ENCODE results near the gene ZNF532.
"Not testable (repeated sequence)": the region's sequence is repeated elsewhere in the genome, so short reads cannot be mapped to it uniquely, and the experiment has no call there.

Gene ZNF532

DNA sequence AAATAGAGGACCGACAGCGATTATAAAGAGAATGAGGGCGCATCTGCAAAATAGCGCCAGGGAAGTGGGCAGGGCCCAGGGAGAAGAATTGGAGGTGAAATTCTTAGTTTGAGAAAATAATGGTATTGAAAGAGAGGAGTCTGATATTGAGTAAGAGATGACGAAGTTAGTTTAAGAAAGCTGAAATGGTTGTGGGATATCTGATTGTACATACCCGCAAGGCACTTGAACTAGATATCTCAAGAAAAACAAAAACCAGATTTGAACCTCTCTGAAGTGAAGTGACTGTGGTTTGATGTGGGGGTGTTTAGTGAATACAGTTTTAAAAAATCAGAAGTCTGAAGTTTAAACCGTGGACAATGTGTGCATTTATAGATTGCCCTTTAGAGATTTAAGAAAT is 38.9 kb downstream of the ZNF532 start:
- no peak for DNase-seq

DNA sequence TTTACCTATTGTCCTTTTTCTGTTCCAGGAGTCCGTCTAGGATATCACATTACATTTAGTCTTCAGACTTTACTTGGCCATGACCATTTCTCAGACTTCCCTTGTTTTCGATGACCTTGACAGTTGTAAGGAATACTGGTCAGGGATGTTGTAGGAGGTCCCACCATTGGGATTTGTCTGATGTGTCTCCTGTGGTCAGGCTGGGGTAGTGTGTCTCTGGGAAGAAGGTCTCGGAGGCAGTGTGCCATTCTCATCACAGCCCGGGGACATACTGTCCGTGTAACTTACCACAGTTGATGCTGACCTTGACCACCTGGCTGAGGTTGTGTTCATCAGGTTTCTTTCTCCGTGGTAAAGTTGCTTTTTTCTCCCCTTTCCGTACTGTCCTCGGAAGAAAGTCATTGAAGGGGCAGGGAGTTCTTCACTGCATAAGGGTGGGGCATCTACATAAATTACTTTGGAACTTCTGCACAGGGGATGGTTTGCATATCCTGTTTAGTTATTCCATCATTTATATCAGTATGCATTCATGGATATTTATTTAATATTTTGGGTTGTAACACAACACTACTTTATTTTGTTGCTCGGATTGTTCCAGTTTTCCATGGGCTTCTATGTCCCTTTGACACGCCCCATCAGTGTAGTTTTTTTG is 41.2 kb downstream of the ZNF532 start:
- no peak for DNase-seq

DNA sequence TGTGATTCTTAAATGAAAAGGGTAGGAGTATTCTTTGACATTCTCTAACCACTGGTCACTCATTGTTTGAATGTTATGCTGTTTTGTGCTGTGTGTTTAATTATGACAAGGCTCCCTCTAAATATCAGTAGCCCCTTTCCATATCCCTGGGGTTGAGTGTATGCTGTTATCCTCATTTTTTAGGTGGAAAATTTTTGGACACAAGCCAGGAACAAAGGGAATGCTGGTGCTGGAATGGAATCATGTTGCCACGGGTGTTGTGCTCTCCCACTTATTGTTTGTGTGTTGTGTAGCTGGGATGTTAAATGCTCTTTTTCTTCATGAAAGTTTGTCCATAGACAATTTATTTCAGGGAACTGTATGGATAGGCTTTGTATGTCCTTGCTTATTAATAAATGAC is 43.3 kb downstream of the ZNF532 start:
- DNase-seq = no peak

DNA sequence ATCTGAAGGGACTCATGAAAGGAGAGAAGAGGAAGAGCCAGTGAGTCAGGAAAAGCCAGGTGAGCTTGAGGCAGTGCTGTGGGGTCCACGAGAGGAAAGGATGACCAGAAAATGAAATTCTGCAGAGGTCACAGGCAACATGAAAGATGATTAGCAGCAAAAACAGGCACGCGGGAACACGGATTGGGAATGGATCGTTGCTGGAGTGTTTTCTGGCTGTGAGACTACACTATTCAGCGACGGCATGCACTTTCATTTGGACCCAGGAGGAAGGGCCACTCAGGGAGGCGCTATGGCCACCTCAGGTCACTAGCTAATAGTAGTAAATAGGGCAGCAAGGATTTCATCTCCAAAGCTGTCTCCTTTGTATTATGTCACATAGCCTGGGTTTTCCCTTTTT is 44.8 kb downstream of the ZNF532 start:
- no peak for DNase-seq

DNA sequence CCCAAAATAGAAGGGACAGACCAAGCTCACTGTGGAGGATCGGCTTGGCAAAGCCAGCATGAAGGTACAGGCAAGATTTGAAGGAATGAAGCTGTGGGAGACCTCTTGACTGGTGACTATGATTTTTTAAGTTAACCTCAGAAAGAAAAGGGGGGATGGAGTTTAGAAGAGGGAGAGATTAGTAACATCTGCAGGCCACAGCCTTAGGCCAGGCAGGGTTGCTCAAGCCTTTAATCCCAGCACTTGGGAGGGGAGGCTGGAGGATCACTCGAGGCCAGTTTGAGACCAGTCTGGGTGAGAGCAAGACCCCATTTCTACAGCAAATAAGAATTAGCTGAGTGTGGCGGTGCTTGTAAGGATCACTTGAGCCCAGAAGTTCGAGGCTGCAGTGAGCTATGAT is 46.6 kb downstream of the ZNF532 start:
- no peak for DNase-seq

DNA sequence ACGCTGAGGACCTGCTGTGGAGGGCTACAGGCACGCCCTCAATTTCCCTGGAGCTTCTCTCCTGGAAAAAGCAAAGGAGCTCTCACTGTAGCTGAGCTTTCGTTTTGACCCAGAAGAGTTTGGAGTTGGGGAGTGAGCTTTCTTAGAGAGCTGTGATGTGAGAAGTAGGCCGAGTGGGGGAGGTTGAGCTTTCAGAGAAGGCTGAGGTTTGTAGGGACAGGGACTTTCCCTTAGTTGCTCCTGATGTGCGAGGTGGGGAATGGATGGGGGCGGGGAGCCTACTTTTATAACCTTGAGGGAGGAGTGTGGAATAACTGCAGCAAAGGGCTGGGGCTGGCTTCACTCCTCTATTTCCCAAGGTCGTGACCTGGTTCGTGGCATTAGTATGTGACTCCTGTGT is 47.1 kb downstream of the ZNF532 start:
- no peak for DNase-seq

DNA sequence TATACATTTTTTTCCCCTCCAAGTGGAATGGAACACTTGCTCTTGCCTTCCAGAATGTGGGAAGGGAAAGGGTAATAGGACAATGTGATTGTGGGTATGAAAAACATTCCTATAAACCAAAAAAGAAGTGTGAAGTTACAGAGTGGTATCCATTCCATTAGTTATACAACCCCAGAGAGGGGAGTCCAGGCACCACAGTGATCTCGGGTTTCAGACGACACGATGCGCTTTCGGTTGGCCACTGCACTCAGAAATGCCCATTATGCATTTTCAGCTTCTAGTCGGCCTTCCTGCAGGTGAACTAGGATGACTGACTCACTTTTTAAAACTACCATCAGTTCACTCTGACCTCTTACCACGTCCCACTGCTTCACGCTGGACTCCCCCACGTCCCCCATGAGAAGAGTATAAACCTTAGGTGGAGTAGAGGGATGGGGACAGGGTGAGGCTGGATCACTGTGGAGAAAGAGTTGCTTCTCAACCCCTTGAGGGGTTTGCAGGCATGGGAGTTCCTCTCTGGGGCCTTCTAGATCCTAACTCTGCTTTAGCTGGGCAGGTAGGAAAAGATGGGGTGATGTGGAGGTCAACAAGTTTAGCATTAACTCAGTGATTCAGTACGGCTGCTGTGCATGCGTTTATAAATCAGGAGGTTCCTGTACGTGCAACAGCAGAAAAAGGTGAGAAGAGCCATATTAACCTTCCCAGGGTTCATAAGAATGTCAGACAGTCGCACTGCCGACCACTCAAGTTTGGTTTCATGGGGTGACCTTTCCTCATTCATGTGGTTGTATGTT is 50.5 kb downstream of the ZNF532 start:
- no peak for DNase-seq

DNA sequence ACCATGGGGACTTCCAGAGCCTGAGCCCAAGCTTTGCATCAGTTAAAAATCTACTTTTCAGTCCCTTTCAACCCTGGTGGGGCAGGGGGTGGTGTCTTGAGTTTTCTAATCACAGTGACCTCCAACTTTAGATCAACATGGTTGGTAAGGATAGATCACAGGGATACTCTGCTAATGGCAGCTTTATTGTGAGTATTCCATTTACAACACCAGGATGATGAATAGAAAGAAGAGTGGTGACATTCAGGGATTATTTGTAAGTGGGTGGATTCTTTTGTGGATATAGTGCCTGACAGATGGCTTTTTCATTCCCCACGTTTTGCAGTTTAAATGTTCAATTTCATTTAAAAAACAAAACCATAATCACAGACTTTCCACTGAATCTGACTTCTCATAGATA is 51.3 kb downstream of the ZNF532 start:
- no peak for DNase-seq

DNA sequence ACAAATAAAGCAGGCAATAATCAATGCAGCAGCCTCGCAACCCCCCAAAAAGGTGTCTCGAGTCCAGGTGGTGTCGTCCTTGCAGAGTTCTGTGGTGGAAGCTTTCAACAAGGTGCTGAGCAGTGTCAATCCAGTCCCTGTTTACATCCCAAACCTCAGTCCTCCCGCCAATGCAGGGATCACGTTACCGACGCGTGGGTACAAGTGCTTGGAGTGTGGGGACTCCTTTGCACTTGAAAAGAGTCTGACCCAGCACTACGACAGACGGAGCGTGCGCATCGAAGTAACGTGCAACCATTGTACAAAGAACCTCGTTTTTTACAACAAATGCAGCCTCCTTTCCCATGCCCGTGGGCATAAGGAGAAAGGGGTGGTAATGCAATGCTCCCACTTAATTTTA is 55.3 kb downstream of the ZNF532 start:
- DNase-seq = not testable (repeated sequence)

DNA sequence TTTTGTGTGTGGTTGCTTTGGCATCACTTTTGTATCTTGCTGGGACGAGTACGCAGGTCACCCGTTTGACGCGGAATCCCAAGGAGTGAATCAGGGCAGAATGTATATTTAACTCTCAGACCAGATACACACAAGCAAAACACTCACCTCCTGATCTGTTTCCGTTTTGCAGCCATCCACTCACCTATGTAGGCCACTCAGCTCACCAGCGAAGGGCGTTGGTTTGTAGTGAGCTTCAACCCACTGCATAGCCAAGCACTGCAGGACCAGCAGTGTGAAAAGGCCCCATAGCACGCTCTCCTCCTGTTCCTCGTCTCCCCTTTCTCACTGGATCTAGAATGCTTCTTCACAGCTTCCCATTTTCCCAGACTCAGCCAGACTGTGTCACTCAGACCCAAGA is 58.3 kb downstream of the ZNF532 start:
- no peak for DNase-seq

DNA sequence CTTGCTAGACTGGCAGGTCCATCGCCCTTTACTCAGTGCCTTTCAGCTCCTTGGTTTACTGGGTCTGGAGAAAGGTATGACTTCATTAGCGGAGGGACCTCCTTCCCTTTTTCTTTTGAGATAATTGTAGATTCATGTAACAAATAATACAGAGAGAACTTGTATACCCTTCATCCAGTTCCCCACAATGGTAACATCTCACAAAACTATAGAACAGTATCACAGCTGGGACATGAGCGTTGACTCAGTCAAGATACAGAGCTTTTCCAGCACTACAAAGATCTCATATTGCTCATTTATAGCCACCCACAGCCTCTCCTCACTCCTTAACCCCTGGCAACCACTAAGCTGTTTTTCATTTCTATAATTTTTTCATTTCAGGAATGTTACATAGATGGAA is 59.8 kb downstream of the ZNF532 start:
- no peak for DNase-seq

DNA sequence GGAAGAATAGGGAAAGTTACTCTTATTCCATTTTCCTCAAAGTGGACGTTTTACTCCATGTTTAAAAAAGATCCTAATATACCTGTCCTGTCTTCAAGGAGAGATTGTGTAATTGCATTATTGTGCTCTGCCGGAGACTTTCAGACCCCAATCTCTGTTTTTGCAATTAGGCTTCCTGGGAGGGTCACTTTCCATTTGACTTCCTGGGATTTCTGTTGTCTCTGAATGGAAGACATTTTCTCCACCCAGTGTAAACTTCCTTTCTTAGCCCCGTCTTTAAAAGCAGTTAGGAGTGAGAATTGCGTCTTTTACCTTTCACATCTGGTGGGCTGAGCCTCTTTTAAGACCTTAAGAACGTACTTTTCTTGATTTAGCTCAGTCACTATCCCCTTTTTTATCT is 63.0 kb downstream of the ZNF532 start:
- DNase-seq = no peak

DNA sequence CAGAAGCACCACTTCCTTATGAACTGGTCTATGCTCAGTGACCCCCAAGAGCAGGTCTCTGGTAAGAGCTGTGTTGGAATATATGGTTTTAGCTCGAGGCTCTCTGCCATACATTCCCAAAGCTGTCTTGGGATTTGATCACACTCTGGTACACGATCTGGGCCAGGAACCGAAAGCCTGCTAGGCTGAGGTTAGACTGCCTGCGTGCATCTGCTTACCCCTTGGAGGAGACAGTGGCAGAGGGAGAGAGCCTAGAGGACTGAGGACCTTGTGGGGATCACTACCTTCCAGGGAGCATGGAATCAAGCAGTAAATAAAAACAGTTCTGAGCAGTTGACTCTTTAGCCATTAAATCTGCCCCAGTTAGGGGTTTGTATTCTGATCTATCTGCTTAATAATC is 63.7 kb downstream of the ZNF532 start:
- DNase-seq = no peak

DNA sequence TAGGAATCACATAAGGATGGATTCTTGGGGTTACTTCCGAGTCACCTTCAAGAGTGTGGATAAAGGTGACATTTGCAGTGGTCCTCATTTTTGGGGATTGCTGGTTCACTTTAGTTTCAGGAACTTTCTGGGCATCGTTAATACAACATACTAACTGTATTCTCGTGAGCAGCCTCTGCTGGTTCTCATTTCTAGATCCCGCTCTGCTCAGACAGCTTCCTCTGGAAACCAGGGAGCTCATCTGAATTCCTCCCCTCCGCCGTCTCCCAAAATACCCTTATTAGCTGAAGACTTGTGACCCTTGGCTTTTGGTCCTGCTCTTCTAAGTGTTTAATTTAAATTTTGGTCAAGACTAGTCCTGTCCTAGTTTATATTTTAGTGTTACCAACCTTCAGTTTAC is 64.5 kb downstream of the ZNF532 start:
- DNase-seq = no peak

DNA sequence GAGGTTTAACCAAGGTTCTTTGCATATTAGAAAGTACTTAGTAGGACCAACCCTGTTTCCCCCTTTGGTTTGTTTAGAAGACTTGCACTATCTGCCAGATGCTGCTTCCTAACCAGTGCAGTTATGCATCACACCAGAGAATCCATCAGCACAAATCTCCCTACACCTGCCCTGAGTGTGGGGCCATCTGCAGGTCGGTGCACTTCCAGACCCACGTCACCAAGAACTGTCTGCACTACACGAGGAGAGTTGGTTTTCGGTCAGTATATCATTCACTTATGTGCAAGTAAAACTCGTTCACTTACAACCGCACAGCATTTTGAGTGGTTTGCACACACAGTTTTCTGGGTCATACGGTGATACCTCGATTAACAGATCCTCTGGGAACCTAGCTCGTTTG is 69.7 kb downstream of the ZNF532 start:
- no peak for DNase-seq

DNA sequence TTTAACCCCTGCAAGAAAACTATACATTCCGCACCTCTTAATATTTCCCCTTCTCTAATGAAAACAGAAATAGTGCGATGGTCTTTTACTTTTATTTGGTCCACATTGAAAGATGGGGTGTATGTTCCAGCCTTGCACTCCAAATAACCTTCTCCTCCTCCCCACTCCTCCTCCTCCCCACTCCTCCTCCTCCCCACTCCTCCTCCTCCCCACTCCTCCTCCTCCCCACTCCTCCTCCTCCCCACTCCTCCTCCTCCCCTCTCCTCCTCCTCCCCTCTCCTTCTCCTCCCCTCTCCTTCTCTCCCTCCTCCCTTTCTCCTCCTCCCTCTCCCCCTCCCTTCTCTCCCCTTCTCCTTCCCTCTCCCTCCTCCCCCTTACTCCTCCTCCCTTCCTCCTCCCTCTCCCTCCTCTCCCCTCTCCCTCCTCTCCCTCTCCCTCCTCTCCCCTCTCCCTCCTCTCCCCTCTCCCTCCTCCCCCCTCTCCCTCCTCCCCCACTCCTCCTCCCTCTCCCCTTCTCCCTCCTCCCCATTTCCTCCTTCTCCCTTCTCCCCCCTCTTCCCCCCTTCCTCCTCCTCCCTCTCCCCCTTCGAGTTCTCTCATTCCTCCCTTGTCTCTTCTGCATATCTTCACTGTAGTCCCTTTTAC is 70.4 kb downstream of the ZNF532 start:
- no peak for DNase-seq

DNA sequence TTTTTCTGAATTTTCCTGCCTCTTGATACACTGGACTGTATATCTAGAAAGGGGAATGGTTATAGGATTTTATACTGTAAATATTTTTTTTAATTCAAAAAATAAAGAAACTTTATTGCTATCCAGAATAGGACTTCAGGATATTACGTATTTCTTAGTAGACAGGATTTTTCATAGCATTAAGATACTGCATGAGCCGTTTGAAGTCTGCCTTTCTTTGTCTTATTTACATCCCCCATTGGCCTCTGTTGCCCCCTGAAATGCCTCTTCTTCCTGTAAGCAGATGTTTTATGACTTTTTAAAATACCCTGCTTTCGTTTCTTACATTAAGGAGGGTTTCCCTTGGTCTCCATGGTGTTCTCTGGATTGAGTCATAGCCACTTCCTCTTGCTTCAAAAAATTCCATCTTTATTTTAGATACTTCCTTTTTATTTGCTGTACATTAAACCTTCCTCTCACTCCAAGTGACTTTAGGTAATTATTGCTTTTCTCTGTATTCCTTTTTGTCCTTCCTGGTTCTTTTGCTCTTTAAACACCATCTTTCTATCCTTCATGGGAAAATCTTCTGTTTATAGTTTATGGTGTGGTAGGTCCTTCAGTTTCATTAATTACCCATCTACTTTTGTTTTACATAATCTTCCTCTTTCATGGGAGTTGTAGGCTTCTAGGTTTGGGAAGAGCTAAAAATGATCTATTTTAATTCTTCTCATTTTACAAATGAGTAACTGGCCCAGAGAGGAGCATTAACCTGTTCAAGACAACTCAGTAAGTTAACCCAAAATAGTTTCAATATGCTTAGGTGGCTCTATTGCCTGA is 72.6 kb downstream of the ZNF532 start:
- no peak for DNase-seq

DNA sequence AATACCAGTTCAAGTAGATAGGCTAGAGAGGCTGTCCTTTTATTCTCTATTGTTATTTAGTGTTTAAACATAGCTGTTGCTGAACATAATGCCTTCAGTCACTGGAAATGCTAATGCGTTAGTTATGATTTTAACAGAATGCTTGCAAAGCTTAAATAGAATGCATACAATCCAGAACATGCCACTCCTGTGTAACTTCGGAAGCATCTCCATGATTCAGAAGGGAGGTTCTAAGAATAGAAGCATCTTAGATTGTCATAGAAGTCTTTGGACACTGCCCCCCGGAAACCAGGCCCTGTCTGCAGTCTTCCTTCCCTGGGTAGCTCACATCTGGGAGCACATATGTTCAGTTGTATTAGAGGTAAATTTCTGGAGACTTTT is 73.2 kb downstream of the ZNF532 start:
- DNase-seq = no peak

DNA sequence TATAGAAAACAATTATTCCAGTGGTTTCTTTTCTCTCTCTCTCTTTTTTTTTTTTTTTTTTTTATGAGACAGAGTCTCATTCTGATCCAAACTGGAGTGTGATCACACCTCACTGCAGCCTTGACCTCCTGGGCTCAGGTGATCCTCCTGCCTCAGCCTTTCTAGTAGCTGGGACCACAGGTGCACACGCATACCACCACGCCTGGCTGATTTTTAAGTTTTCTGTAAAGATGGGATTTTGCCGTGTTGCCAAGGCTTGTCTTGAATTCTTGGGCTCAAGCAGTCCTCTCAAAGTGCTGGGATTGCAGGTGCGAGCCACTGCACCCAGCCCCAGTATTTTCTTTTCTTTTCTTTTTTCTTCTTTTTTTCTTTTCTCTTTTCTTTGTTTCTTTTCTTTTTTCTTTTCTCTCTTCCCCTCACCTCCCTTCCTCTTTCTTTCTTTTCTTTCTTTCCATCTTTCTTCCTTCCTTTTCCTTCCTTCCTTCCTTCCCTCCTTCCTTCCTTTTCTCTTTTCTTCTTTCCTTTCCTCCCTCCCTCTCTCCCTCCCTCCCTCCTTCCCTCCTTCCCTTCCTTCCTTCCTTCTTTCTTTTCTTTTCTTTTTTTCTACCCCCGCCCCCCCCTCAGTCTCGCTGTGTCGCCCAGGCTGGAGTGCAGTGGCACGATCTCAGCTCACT is 76.9 kb downstream of the ZNF532 start:
- no peak for DNase-seq

DNA sequence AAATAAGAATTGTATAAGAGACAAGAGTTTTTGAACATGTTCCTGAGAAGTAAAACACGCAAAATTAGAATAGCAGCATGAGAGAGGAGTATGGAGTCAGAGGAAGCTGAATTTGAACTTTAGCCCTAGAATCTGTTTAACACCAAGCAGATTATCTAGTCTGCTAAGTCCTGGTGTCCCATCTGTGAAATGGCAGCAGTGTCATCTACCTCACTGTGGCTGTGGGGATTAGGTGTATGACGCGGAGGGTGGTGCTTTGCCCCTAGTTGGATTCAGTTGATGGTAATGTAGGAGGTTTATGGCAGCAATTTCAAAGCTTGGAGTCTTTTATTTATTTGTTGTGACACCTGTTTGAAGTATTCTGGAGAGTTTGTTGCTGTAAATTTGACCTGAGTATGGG is 79.2 kb downstream of the ZNF532 start:
- DNase-seq = no peak

DNA sequence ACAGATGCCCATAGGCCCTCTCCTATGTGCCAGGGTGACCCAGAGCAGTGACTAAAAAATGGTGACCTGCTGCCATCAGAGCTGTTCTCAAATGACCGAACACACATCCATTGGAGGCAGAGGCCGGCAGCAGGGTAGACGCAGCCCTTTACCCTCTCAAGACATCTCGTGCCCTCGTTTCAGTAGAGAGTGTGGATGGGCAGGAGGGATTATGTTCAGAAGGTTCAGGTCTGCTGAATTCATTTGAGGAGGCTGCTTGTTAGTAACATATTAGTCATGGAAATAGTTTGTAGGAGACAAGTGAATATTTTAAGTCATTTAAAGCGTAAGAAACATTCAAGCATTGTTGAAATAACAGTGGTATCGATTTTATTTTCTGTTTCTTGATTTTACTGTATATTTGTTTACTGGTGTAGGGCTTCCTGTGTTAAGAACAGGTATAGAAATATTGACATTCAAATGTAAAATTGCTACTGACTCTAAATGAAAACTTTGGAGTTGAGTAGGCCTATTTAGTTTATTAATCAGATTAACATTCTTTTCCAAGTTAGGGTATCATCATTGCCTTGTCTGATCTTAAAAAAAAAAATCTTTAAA is 82.6 kb downstream of the ZNF532 start:
- no peak for DNase-seq

DNA sequence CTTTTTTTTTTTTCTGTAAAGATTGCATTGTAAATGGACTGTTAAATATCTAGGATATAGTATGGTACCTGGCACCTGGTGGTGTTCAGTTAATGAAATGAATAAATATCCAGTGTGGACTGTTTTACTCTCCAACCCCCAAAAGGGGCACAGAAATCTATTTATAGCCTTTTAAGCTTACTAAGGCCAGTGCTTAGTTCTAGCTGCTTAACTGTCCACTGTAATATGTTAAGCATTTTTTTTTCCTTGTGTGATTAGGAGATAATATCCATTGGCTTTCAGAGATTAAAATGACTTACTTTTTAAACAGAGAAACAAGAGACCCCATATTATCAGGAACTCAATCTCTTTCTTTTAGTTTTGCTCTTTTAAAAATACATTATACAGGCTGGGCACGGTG is 84.4 kb downstream of the ZNF532 start:
- DNase-seq = no peak

Measured in NCI-H510A (cell line).